Adrenal gland (tissue), 12 donors: ENCODE data around the gene ICAM1. TPM values are rescaled to one million over a fixed set of nuclear protein-coding genes. Genes with fewer than 3 reads are reported as not detected.

Source experiments
- DNase-seq, 7 donors: peaks; one replicate each; pipeline ENCODE4 v3.0.0-alpha.2; 2019 to 2020
- H3K27ac ChIP-seq, 5 donors: fragments of 200-600 bp; sonication (generic) in 4 of 5; 1 replicate in 3 of 5; 2 replicates in 2 of 5; pipeline versions ENCODE4 v1.5.1 to v1.8.0; 2016 to 2020; ENCODE audit warnings: mild to moderate bottlenecking in 1 of 5
- H3K27me3 ChIP-seq: fragments of 200-600 bp; 2 replicates; pipeline ENCODE4 v1.8.0; 2021
- H3K36me3 ChIP-seq, 2 donors: fragments of 200-600 bp; replicated peaks in 1 of 2; 1 replicate in 1 of 2; 2 replicates in 1 of 2; pipeline versions ENCODE4 v1.5.1 to v1.8.0; 2018 to 2022
- H3K4me1 ChIP-seq, 2 donors: fragments of 200-600 bp; replicated peaks in 1 of 2; 1 replicate in 1 of 2; 2 replicates in 1 of 2; pipeline versions ENCODE4 v1.5.1 to v1.8.0; 2018 to 2021
- H3K4me3 ChIP-seq, 4 donors: fragments of 200-600 bp; sonication (generic) in 3 of 4; one replicate each; pipeline ENCODE4 v1.5.1; 2016 to 2018
- H3K9me3 ChIP-seq, 3 donors: fragments of 200-600 bp; sonication (generic) in 1 of 3; replicated peaks in 1 of 3; 1 replicate in 2 of 3; 2 replicates in 1 of 3; pipeline versions ENCODE4 v1.5.1 to v1.8.0; 2016 to 2021
- POLR2A ChIP-seq, 2 donors: fragments of 450-650 bp; IDR thresholded peaks; one replicate each; pipeline ENCODE4 v1.6.1; 2017; ENCODE audit warnings: antibody characterized with exemption in 2 of 2, mild to moderate bottlenecking in 2 of 2, moderate library complexity in 1 of 2
- WGBS, 4 donors: extraction: QIAGEN DNeasy Blood & Tissue Kit in 2 of 4; methylation state at CpG; one replicate each; pipeline versions ENCODE4 v1.1.5 to v1.1.7; 2013 to 2017; 5-methylcytosine and 5-hydroxymethylcytosine counted together
- intact Hi-C, 2 donors: fragments of 100-400 bp; cut with DNase I; formaldehyde crosslinking; loops; one replicate each; pipeline versions ENCODE4 v1.14.1 to v1.15.0; 2022 to 2023
- polyA plus RNA-seq, 3 donors: library from polyadenylated mRNA; stranded (reverse); fragments of 200-250 nt in 2 of 3; fragments of 350-450 nt in 1 of 3; fragmentation: Illumina TruSeq in 1 of 3; extraction: RNeasy Lipid Tissue Mini Kit (QIAGEN cat#74804) in 1 of 3; gene quantifications; one replicate each; pipeline ENCODE4 v1.2.3, GENCODE V29; 2013 to 2014
- total RNA-seq, 9 donors: library from RNA; depleted of rRNA in 4 of 9; stranded (reverse); fragments of >200 nt in 4 of 9; fragments of 120-200 nt in 1 of 9; fragmentation: NEBNext Ultra II Directional in 1 of 9; extraction: Animal tissue kit (Norgen Biotek cat#: 25700) in 1 of 9; gene quantifications; one replicate each; pipeline versions ENCODE4 v1.1.0 to v1.2.4, GENCODE V29; 2013 to 2023
- TF ChIP-seq, protein P1 (sequence below), 6 experiments: fragments of 450-650 bp in 4 of 6; fragments of 200-600 bp in 2 of 6; sonication (generic) in 1 of 6; IDR thresholded peaks; 1 replicate in 5 of 6; 2 replicates in 1 of 6; pipeline versions ENCODE4 v1.5.1 to v1.8.0; 2016 to 2021; ENCODE audit warnings: antibody characterized with exemption in 6 of 6, mild to moderate bottlenecking in 2 of 6, moderate library complexity in 1 of 6
- donor health status: healthy with polysubstance abuse.
- donor health status: Bipolar disorder and iron deficiency.
- donor health status: DM: yes; HTN: yes; CAD: no.
- donor health status: DM: no; HTN: no; CAD: no.
- donor health status: DM: no; HTN: no; CAD: no.
- donor health status: DM: yes; HTN: yes; CAD: no.

The ICAM1 gene
- total and polyA plus RNA-seq, 12 donors = 2.2 to 90.4 (median 27.4) TPM

DNA sequence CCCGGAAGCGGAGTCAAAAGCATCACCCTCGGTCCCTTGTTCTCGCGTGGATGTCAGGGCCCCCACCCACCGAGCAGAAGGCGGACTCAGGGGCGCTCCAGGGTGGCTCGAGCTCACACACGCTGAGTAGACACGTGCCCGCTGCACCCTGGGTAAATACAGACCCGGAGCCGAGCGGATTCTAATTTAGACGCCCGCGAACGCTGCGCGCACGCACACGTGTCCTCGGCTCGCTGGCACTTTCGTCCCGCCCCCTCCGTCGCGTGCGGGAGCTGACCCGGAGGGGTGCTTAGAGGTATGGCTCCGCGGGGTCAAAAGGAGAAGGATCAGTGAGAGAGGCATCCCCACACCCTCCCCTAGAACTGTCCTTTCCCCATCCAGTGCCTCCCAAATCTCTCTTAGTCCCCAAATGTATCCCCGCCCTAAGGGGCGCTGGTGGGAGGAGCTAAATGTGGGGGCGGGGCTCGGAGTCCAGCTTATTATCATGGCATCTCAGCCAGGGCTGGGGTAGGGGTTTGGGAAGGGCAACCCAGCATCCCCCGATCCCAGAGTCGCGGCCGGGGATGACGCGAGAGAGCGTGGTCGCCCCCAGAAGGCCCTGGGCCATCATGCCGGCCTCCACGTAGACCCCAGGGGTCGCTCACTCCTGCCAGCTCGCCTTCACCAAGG, 18.4 kb downstream of the ICAM1 start:
- Histone ChIP-seq H3K36me3 (peaks cover 0 to 17% of the 10 kb centered on the region in 2 donors), H3K27ac (no peak overlapping the region), H3K4me3 (peak overlapping the region in 1 of 4 donors; percentile 34), H3K4me1 (peaks cover 35 to 62% of the 10 kb centered on the region in 2 donors), H3K27me3 (peaks cover 56% of the 10 kb centered on the region), H3K9me3 (no peaks in the 10 kb centered on the region)
- WGBS, 4 donors = 1 to 5% (median 1%) methylated on average over 3 to 50 of the region's 50 CpGs
- intact Hi-C loops = no loop called here
- no peak for TF ChIP-seq POLR2A (IDR thresholded peaks at IDR 0.05)
- TF ChIP-seq, protein P1, sequence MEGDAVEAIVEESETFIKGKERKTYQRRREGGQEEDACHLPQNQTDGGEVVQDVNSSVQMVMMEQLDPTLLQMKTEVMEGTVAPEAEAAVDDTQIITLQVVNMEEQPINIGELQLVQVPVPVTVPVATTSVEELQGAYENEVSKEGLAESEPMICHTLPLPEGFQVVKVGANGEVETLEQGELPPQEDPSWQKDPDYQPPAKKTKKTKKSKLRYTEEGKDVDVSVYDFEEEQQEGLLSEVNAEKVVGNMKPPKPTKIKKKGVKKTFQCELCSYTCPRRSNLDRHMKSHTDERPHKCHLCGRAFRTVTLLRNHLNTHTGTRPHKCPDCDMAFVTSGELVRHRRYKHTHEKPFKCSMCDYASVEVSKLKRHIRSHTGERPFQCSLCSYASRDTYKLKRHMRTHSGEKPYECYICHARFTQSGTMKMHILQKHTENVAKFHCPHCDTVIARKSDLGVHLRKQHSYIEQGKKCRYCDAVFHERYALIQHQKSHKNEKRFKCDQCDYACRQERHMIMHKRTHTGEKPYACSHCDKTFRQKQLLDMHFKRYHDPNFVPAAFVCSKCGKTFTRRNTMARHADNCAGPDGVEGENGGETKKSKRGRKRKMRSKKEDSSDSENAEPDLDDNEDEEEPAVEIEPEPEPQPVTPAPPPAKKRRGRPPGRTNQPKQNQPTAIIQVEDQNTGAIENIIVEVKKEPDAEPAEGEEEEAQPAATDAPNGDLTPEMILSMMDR (IDR thresholded peaks at IDR 0.05) = no peak
- no peak for DNase-seq

- Histone ChIP-seq H3K27ac (no peak within 1 kb of the TSS), H3K4me3 (peak within 1 kb of the TSS in 1 of 4 donors; percentile 39), H3K9me3 (no peaks in the 10 kb centered on the region), H3K27me3 (peaks cover 62% of the 10 kb centered on the region), H3K36me3 (peaks cover 0 to 11% of the 10 kb centered on the region in 2 donors), H3K4me1 (peaks cover 35 to 62% of the 10 kb centered on the region in 2 donors)
- no peak for DNase-seq
- TF ChIP-seq, protein P1 (IDR thresholded peaks at IDR 0.05) = no peak
- no peak for TF ChIP-seq POLR2A (IDR thresholded peaks at IDR 0.05)
- intact Hi-C loops = no loop called here
- 1 to 4% (median 2%) methylated on average over 12 to 45 of the region's 45 CpGs for WGBS, 4 donors
Observed at GRCh38 chr19:10289836-10290356, 19.0 kb downstream of the ICAM1 start, which contains the start of gene ICAM5. ICAM5 (plus strand) TSS chr19:10289952; CDS start chr19:10290044, 92 bp downstream.

GRCh38 chr19:10290357-10290875, 19.5 kb downstream of the ICAM1 start:
- WGBS, 4 donors = 2 to 4% (median 2%) methylated on average over 19 to 30 of the region's 30 CpGs
- H3K9me3 ChIP-seq = no peaks in the 10 kb centered on the region
- TF ChIP-seq POLR2A (IDR thresholded peaks at IDR 0.05) = no peak
- TF ChIP-seq, protein P1 (IDR thresholded peaks at IDR 0.05) = no peak
- H3K36me3 ChIP-seq = peaks cover 0 to 6% of the 10 kb centered on the region in 2 donors
- H3K4me3 ChIP-seq = no peak overlapping the region
- H3K4me1 ChIP-seq = peaks cover 35 to 67% of the 10 kb centered on the region in 2 donors
- intact Hi-C loops = no loop called here
- H3K27ac ChIP-seq = no peak overlapping the region
- H3K27me3 ChIP-seq = peaks cover 68% of the 10 kb centered on the region
- no peak for DNase-seq

DNA sequence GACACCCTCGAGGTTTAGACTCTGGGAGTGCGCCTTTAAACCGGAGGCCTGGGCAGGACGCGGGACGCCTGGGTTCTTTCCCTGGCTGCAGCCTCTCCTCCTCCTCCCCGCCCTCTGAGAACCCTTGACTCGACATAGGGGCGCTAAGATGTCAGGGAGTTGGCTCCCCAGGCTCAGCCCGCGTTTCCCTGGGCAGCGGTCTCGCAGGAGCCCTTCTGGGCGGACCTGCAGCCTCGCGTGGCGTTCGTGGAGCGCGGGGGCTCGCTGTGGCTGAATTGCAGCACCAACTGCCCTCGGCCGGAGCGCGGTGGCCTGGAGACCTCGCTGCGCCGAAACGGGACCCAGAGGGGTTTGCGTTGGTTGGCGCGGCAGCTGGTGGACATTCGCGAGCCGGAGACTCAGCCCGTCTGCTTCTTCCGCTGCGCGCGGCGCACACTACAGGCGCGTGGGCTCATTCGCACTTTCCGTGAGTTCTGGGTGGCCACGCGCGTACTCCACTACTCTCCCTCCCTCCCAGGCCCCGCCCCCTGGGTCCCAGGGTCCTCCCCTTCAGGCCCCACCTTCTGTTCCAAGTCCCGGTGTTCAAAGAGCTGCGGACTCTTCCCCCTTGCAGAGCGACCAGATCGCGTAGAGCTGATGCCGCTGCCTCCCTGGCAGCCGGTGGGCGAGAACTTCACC, 20.1 kb downstream of the ICAM1 start:
- Histone ChIP-seq H3K27ac (no peak overlapping the region), H3K9me3 (no peaks in the 10 kb centered on the region), H3K4me1 (peaks cover 34 to 71% of the 10 kb centered on the region in 2 donors), H3K4me3 (peak overlapping the region in 1 of 4 donors; percentile 39), H3K27me3 (peaks cover 74% of the 10 kb centered on the region), H3K36me3 (peaks cover 0 to under 1% of the 10 kb centered on the region in 2 donors)
- 1 to 3% (median 2%) methylated on average over 6 to 57 of the region's 57 CpGs for WGBS, 4 donors
- intact Hi-C loops = no loop called here
- DNase-seq = peak in 2 of 7 donors; percentile 43 to 45
- TF ChIP-seq, protein P1 (IDR thresholded peaks at IDR 0.05) = no peak
- no peak for TF ChIP-seq POLR2A (IDR thresholded peaks at IDR 0.05)
